CD4-positive, alpha-beta T cell (primary cell): ENCODE measurements around the gene PROSER3. TPM values are rescaled to one million over a fixed set of nuclear protein-coding genes. Genes with fewer than 3 reads are reported as not detected.

Experiments
- ATAC-seq: fragments of 200-7000 bp; cut with Tn5 transposase; one replicate; pipeline ENCODE4 v1.10.0; 2022; ENCODE audit warnings: mild to moderate bottlenecking; ENCODE audit not compliant: poor library complexity
- CTCF ChIA-PET: fragments of 350-600 bp; sonication (Branson Sonifier 250); formaldehyde crosslinking; loops from one replicate; lab custom pipeline; 2021; ENCODE audit warnings: antibody characterized with exemption, inconsistent platforms; lab: Charles Lee
- POLR2A ChIA-PET: fragments of 350-600 bp; sonication (Branson Sonifier 250); formaldehyde crosslinking; loops from one replicate; lab custom pipeline; 2021; ENCODE audit warnings: antibody characterized with exemption, inconsistent platforms; lab: Charles Lee
- DNase-seq, 14 experiments: peaks; one replicate each; pipeline ENCODE4 v3.0.0-alpha.2; 2013 to 2020; ENCODE audit warnings: mixed read lengths in 2 of 14
- H3K27ac ChIP-seq, 2 donors: one replicate each; pipeline versions ENCODE4 v1.5.1 to v1.7.0; 2013; ENCODE audit warnings: low read length in 2 of 2, low read depth in 1 of 2, mild to moderate bottlenecking in 1 of 2
- H3K27me3 ChIP-seq, 2 experiments: 1 replicate in 1 of 2; 2 replicates in 1 of 2; pipeline versions ENCODE4 v1.6.1 to v1.7.0; 2013; ENCODE audit warnings: low read length in 2 of 2, control low read depth in 1 of 2, mild to moderate bottlenecking in 1 of 2, moderate library complexity in 1 of 2; ENCODE audit not compliant: insufficient read depth in 2 of 2, control insufficient read depth in 1 of 2
- H3K36me3 ChIP-seq: one replicate; pipeline ENCODE4 v1.6.1; 2013; ENCODE audit warnings: low read length, control low read depth; ENCODE audit not compliant: insufficient read depth
- H3K4me1 ChIP-seq: one replicate; pipeline ENCODE4 v1.6.1; 2013; ENCODE audit warnings: low read length, control low read depth; ENCODE audit not compliant: insufficient read depth
- H3K4me3 ChIP-seq: one replicate; pipeline ENCODE4 v1.5.1; 2013; ENCODE audit warnings: mild to moderate bottlenecking, low read length, moderate library complexity
- H3K9me3 ChIP-seq, 2 experiments: 1 replicate in 1 of 2; 2 replicates in 1 of 2; pipeline versions ENCODE4 v1.6.1 to v1.7.0; 2013; ENCODE audit warnings: low read length in 2 of 2, mild to moderate bottlenecking in 2 of 2, control low read depth in 1 of 2, moderate library complexity in 1 of 2; ENCODE audit not compliant: control insufficient read depth in 1 of 2, insufficient read depth in 1 of 2
- H3K27ac Mint-ChIP-seq: one replicate; pipeline ENCODE4 v1.8.0; 2020; ENCODE audit warnings: mixed read lengths
- H3K27me3 Mint-ChIP-seq: one replicate; pipeline ENCODE4 v1.8.0; 2021; ENCODE audit warnings: mixed read lengths
- H3K36me3 Mint-ChIP-seq: one replicate; pipeline ENCODE4 v1.8.0; 2021; ENCODE audit warnings: low read depth, mixed read lengths
- H3K4me1 Mint-ChIP-seq: one replicate; pipeline ENCODE4 v1.8.0; 2021; ENCODE audit warnings: low read depth, mixed read lengths
- H3K4me3 Mint-ChIP-seq: one replicate; pipeline ENCODE4 v1.8.0; 2020; ENCODE audit warnings: mild to moderate bottlenecking, mixed read lengths
- H3K9me3 Mint-ChIP-seq: one replicate; pipeline ENCODE4 v1.8.0; 2020; ENCODE audit warnings: mixed read lengths
- intact Hi-C, 2 experiments: fragments of 100-400 bp; cut with DNase I in 1 of 2; cut with micrococcal nuclease in 1 of 2; formaldehyde crosslinking; loops; one replicate each; pipeline versions ENCODE4 v1.15.1 to v1.9.0; 2023 to 2025; cut with DNase I, micrococcal nuclease
- total RNA-seq, 174 experiments: library from RNA in 2 of 174; stranded (reverse) in 2 of 174; gene quantifications; one replicate each; pipeline ENCODE4 v1.2.3 and lab custom pipeline; 2021 to 2026
- TF ChIP-seq, protein P1 (sequence below): fragments of 200-600 bp; IDR thresholded peaks from one replicate; pipeline ENCODE4 v1.8.0; 2022; ENCODE audit warnings: antibody characterized with exemption, mild to moderate bottlenecking

Gene PROSER3
- total RNA-seq, 2 experiments from 2014 or later, result 19.4 to 22.6 TPM

DNA sequence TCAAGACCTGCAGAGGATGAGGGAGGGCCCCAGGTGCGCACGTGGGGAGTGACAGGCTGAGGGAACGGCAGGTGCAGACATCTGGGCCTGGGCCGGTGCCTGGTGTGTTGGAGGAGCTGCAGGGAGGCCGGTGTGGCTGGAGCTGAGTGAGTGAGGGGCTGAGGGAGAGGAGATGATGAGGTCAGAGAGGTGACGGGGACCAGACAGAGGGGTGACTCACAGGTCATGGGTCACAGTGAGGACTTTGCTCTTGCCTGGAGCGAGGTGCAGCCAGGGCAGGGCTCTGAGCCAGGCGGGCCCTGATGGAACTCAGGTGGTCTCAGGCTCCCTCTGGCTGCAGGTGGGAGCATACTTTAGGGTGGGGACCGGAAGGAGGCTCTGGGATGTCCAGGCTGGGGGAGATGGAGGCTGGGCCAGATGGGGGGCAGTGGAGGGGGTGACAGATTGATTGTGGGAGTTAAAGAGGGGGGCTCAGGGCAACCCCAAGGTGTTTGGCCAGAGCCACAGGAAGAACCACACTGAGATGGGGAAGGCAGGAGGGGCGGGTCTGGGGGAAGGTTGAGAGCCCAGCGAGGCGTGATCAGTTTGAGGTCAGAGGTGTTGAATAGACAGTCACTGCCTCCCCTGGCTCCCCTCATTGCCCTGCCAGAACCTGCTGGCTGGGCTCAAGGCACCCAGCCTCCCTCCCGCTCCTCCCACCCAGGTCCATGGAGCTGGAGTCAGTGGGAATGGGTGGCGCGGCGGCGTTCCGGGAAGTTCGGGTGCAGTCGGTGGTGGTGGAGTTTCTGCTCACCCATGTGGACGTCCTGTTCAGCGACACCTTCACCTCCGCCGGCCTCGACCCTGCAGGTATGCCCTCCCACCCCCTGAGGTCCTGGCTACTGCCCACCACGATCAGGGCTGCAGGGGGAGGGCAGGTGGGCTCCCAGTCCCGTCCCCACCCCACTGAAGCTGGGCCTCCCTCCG lies 25.8 kb downstream of the PROSER3 start:
- ChIA-PET POLR2A (no interaction called here), CTCF (no interaction called here)
- H3K27ac ChIP-seq, result no peak overlapping the region
- H3K4me3 ChIP-seq, result no peak overlapping the region
- no peak overlapping the region for H3K27ac Mint-ChIP-seq
- DNase-seq (no peak), ATAC-seq (no peak)
- H3K4me1 ChIP-seq, result no peaks in the 10 kb centered on the region
- TF ChIP-seq, protein P1, sequence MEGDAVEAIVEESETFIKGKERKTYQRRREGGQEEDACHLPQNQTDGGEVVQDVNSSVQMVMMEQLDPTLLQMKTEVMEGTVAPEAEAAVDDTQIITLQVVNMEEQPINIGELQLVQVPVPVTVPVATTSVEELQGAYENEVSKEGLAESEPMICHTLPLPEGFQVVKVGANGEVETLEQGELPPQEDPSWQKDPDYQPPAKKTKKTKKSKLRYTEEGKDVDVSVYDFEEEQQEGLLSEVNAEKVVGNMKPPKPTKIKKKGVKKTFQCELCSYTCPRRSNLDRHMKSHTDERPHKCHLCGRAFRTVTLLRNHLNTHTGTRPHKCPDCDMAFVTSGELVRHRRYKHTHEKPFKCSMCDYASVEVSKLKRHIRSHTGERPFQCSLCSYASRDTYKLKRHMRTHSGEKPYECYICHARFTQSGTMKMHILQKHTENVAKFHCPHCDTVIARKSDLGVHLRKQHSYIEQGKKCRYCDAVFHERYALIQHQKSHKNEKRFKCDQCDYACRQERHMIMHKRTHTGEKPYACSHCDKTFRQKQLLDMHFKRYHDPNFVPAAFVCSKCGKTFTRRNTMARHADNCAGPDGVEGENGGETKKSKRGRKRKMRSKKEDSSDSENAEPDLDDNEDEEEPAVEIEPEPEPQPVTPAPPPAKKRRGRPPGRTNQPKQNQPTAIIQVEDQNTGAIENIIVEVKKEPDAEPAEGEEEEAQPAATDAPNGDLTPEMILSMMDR, result no peak
- intact Hi-C loops, result no loop called here
- no peaks in the 10 kb centered on the region for H3K4me1 Mint-ChIP-seq
- no peaks in the 10 kb centered on the region for H3K9me3 Mint-ChIP-seq
- no peaks in the 10 kb centered on the region for H3K9me3 ChIP-seq
- H3K36me3 Mint-ChIP-seq, result peaks cover 17% of the 10 kb centered on the region
- no peaks in the 10 kb centered on the region for H3K27me3 ChIP-seq
- H3K36me3 ChIP-seq, result peaks cover 11% of the 10 kb centered on the region
- H3K27me3 Mint-ChIP-seq, result no peaks in the 10 kb centered on the region
- H3K4me3 Mint-ChIP-seq, result no peak overlapping the region

DNA sequence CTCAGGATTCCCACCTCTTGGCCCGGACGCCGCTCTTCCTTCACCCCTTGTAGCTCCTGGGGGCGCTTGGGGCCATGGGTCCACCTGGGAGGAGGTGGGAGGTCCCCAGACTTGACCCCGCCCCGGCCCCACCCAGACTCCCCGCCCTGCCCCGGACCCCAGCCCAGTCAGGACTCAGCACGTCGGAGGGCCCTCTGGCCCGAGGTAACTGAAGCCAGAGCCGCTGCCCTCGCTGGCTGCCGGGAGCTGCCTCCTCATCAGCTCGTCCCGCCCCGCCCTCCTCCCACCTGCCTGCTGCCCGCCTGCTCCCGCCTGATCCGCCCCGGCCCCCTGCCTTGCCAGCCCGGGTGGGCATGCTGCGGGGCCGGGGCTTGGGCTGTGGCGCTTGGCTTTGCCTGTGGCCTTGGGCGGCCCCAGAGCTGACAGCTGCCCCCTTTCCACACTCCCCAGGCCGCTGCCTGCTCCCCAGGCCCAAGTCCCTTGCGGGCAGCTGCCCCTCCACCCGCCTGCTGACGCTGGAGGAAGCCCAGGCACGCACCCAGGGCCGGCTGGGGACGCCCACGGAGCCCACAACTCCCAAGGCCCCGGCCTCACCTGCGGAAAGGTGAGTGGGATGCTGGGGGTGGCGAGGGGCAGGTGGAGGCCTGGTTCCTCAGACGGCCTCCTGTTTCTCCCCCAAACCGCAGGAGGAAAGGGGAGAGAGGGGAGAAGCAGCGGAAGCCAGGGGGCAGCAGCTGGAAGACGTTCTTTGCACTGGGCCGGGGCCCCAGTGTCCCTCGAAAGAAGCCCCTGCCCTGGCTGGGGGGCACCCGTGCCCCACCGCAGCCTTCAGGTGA lies 26.7 kb downstream of the PROSER3 start:
- DNase-seq (no peak), ATAC-seq (no peak)
- intact Hi-C loops, result no loop called here
- Histone ChIP-seq H3K36me3 (peaks cover 9% of the 10 kb centered on the region), H3K4me3 (no peak overlapping the region), H3K9me3 (no peaks in the 10 kb centered on the region), H3K4me1 (no peaks in the 10 kb centered on the region), H3K27me3 (no peaks in the 10 kb centered on the region), H3K27ac (no peak overlapping the region)
- H3K9me3 Mint-ChIP-seq, result no peaks in the 10 kb centered on the region
- H3K27ac Mint-ChIP-seq, result no peak overlapping the region
- ChIA-PET POLR2A (no interaction called here), CTCF (no interaction called here)
- peaks cover 15% of the 10 kb centered on the region for H3K36me3 Mint-ChIP-seq
- TF ChIP-seq, protein P1, result no peak
- no peaks in the 10 kb centered on the region for H3K4me1 Mint-ChIP-seq
- no peaks in the 10 kb centered on the region for H3K27me3 Mint-ChIP-seq
- no peak overlapping the region for H3K4me3 Mint-ChIP-seq

DNA sequence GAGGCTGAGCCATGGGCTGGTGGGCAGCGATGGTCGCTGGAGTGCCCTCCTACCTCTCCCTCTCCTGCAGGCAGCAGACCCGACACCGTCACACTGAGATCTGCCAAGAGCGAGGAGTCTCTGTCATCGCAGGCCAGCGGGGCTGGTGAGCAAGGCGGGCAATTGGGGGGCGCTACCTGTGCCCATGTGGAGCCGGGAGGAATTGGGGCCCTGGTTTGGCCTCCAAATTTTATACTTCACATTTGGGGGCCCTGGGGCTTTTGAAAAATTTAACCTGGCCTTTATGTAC lies 27.3 kb downstream of the PROSER3 start:
- H3K36me3 ChIP-seq, result peaks cover 9% of the 10 kb centered on the region
- TF ChIP-seq, protein P1, result no peak
- H3K27me3 Mint-ChIP-seq, result no peaks in the 10 kb centered on the region
- no peak overlapping the region for H3K27ac ChIP-seq
- ChIA-PET CTCF (no interaction called here), POLR2A (no interaction called here)
- no peak for ATAC-seq
- H3K9me3 Mint-ChIP-seq, result no peaks in the 10 kb centered on the region
- intact Hi-C loops, result no loop called here
- peaks cover 13% of the 10 kb centered on the region for H3K36me3 Mint-ChIP-seq
- no peaks in the 10 kb centered on the region for H3K4me1 ChIP-seq
- H3K4me1 Mint-ChIP-seq, result no peaks in the 10 kb centered on the region
- no peak overlapping the region for H3K4me3 Mint-ChIP-seq
- no peak overlapping the region for H3K27ac Mint-ChIP-seq
- H3K4me3 ChIP-seq, result no peak overlapping the region
- no peaks in the 10 kb centered on the region for H3K9me3 ChIP-seq
- no peak for DNase-seq
- H3K27me3 ChIP-seq, result no peaks in the 10 kb centered on the region
